HG03103 (cell line): ENCODE data around the gene KANK4.
"Not testable (repeated sequence)": the region's sequence is repeated elsewhere in the genome, so short reads cannot be mapped to it uniquely, and the experiment has no call there.

Experiments
- ATAC-seq: cut with Tn5 transposase; IDR thresholded peaks from one replicate; pipeline ENCODE4 v1.9.1; 2021; ENCODE audit warnings: low read depth; ENCODE audit not compliant: unreplicated experiment

KANK4 gene

DNA sequence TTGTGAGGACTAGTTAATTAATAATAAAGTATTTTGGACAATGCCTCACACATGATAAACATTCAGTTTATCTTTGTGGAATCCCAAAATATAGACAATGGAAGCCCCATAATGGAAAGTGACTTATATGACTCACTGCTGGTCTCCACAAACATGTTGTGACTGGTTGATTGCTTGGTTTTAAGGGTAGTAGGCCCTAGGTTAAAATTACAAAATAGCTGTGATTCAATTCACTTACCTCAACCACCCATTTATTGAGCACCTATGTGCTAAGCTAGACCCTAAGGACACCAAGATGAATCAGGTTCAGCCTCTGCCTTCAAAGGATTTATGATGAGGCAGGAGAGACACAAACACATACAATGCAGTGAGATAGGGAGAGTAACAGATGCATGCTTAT lies 42.4 kb downstream of the KANK4 start:
- ATAC-seq, result no peak

- no peak for ATAC-seq
Measured at GRCh38 chr1:62274496-62275485, 44.4 kb downstream of the KANK4 start.

GRCh38 chr1:62273953-62274352 lies 45.3 kb downstream of the KANK4 start:
- no peak for ATAC-seq

DNA sequence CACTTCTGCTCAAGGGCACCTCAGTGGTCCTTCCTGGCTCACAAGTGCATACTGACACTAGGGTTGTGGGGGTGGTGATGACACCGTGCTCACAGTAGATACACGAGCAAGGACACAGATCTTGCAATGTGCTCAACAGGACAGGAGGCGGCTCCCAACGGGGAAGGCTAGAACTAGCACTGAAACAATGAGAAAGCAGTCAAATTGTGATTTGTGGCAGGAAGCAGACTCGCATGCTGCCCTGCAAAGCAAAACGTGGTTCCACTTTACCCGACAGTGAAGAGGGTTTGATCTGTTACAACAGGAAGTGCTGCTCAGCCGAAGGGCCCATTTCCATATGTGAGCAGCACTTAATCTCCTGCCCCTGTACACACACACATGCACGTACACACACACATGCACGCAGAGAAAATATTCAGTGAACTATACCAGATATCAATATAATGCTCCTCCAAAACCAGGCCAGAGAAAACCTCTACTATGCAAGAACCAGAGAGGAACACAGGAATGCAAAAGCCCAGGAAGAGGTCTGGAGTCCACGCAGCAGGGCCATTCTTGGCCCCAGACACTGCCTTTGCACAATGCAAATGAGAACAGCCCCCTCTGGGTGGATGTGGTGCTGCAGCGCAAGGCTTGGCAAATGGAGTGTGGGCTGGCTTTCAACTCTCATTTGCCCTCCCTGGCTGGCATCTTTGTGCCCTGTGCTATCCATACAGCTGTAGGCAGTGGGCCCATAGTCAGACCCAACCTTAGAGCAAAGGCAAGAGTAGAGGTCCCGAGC lies 47.1 kb downstream of the KANK4 start:
- peak; percentile 95 for ATAC-seq

DNA sequence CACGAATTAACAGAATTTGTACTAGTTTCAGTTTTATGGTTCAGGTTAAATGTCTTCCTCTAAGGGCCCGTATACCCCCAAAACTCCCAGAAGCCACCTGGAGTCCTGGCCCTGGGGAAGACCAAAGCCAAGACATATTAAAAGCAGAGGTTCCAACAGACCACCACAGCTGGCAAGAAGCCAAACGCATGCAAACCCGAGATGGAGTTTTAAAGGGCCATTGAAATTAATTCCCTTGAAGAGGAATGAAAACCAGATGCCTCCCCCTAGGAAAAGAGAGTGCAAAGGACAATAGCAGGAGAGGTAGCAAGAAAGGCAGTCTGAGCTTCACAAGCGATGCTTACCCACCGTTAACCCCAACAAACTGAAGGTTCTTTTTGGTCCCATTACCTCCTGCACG lies 48.1 kb downstream of the KANK4 start:
- no peak for ATAC-seq

DNA sequence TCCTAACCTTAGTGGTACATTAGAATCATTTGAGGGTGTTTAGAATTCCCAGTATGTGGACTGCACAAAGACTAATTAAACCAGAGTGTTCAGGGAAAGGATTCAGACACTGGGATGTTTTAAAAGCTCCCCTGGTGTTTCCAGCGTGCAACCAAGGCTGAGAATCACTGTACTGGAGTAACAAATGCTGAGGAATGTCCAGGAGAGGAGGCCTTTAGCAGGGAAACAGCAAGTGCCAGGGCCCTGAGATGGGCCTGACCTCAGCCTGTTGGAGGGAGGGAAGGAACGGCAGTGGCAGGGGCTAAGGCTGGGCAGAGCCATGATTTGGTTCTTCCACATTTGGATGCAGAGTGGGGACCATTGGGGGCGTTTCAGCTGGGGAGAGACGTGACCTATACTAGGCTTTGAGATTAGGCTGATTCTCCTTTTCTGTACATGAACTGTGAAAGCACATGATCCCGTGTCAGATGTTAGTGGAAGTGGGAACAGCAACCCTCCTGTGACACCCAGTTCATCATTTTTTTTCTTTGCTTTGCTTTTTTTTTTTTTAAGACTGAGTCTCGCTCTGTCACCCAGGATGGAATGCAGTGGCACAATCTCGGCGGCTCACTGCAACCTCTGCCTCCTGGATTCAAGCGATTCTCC lies 49.3 kb downstream of the KANK4 start:
- ATAC-seq, result no peak

DNA sequence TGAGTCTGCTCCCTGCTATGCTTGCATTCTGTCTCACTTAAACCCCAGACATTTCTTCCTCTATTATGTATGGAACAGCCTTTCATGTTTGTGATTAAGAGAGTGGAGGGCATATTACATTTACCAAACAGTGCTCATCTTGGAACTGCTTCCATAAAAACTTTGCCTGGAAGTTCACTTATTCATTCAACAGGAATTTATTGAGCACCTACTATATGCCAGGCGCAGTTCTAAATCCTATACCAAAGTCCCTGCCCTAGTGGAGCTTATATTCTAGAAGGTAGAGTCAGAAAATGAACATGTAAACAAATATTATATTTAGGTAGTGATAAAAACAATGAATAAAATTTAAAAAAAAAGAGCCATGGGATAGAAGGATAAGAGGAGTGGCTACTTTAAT lies 49.8 kb downstream of the KANK4 start:
- no peak for ATAC-seq

GRCh38 chr1:62268315-62268714 lies 50.9 kb downstream of the KANK4 start:
- no peak for ATAC-seq

GRCh38 chr1:62265956-62266935 lies 53.0 kb downstream of the KANK4 start:
- ATAC-seq, result no peak

- ATAC-seq, result no peak
Measured at GRCh38 chr1:62263814-62264353, 55.4 kb downstream of the KANK4 start.

- ATAC-seq, result no peak
Measured at GRCh38 chr1:62263006-62263813, 56.0 kb downstream of the KANK4 start.

- ATAC-seq, result no peak
Measured at GRCh38 chr1:62260688-62261087, 58.5 kb downstream of the KANK4 start.

GRCh38 chr1:62259551-62259950 lies 59.7 kb downstream of the KANK4 start:
- no peak for ATAC-seq

GRCh38 chr1:62250126-62250726 lies 69.0 kb downstream of the KANK4 start:
- ATAC-seq, result no peak

DNA sequence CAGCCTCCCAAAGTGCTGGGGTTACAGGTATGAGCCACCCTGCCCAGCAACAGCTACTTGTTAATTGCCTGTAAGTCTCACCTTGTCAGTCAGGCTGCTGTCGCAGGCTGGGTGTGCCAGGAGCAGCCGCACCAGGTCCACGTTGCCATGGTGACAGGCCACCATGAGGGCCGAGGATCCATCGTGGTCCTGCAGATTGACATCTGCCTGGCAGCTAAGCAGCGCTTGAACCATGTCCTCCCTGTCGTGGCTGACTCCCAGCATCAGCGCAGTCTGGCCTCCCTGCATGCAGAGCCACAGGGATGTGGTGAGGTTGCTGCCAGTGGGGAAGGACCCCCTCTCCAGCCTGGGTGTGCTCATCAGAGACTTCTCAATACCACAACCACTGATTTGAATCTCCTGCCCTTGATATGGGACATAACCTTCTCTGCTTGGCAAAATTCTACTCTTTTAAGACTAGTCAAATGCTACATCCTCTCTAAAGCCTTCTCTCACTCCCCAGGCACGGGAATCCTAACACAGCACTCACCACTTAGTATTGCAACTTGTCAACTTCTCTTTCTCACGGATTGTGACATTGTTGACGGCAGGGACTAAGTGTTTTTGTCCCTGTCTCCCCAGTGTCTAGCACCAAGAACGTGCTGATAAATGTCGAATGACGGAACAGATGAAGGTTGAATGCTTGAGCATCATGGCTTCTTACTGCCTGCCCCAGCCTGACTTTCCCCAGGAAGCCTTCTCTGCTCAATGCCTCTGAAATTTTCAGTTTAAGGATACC lies 71.7 kb downstream of the KANK4 start:
- ATAC-seq, result no peak

DNA sequence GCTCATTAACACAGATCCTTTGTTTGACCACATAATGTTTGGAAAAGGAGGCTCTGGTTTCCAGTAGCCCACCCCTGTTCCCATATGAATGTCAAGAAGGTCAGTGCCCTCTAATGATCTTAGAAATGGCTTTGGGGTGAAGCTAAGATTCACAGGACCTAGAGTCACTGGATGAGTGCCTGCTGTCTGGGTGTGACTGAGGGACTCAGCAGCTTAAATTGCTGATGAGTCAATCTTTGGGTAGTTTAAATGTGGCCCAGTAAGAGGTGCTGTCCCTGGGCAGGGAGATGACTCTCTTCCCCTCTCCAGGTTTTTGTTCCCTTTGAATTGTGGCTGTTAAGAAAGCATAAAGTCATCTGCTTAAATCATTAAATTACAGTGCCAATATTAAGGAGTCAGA lies 74.0 kb downstream of the KANK4 start:
- ATAC-seq, result no peak

GRCh38 chr1:62244380-62244779 lies 74.9 kb downstream of the KANK4 start:
- ATAC-seq, result not testable (repeated sequence)
